ENCODE data around the gene IGSF21. TPM values are rescaled to one million over a fixed set of nuclear protein-coding genes. Genes with fewer than 3 reads are reported as not detected.

Gene IGSF21
- total RNA-seq = 45.9 TPM

- DNase-seq = peak; percentile 29
Observed at GRCh38 chr1:18107369-18108298, at the start of gene IGSF21. Gene IGSF21 (plus strand): TSS chr1:18107798. CDS start chr1:18108129, 331 bp downstream.

GRCh38 chr1:18058206-18058921, 49.2 kb upstream of the IGSF21 start:
- DNase-seq = no peak

GRCh38 chr1:18058981-18059605, 48.5 kb upstream of the IGSF21 start:
- peak; percentile 28 for DNase-seq

GRCh38 chr1:18060366-18060765, 47.2 kb upstream of the IGSF21 start:
- no peak for DNase-seq

- DNase-seq = no peak
Observed at GRCh38 chr1:18062185-18062584, 45.4 kb upstream of the IGSF21 start.

GRCh38 chr1:18064534-18064933, 43.1 kb upstream of the IGSF21 start:
- DNase-seq = no peak

- no peak for DNase-seq
Observed at GRCh38 chr1:18066576-18066975, 41.0 kb upstream of the IGSF21 start.

GRCh38 chr1:18069903-18070302, 37.7 kb upstream of the IGSF21 start:
- DNase-seq = no peak

GRCh38 chr1:18072066-18072465, 35.5 kb upstream of the IGSF21 start:
- peak; percentile 72 for DNase-seq

- peak; percentile 7 for DNase-seq
Observed at GRCh38 chr1:18073066-18073642, 34.4 kb upstream of the IGSF21 start.

GRCh38 chr1:18077657-18078215, 29.9 kb upstream of the IGSF21 start:
- no peak for DNase-seq

- DNase-seq = no peak
Observed at GRCh38 chr1:18079941-18080735, 27.5 kb upstream of the IGSF21 start.

GRCh38 chr1:18085387-18086074, 22.1 kb upstream of the IGSF21 start:
- no peak for DNase-seq

- no peak for DNase-seq
Observed at GRCh38 chr1:18088077-18088594, 19.5 kb upstream of the IGSF21 start.

GRCh38 chr1:18089488-18089887, 18.1 kb upstream of the IGSF21 start:
- no peak for DNase-seq

GRCh38 chr1:18090636-18091035, 17.0 kb upstream of the IGSF21 start:
- no peak for DNase-seq

GRCh38 chr1:18091660-18092446, 15.7 kb upstream of the IGSF21 start:
- DNase-seq = no peak

GRCh38 chr1:18093193-18093592, 14.4 kb upstream of the IGSF21 start:
- no peak for DNase-seq

- DNase-seq = no peak
Observed at GRCh38 chr1:18093646-18094045, 14.0 kb upstream of the IGSF21 start.

- no peak for DNase-seq
Observed at GRCh38 chr1:18094096-18094495, 13.5 kb upstream of the IGSF21 start.

All from occipital lobe (tissue), 2 donors.